GM19455 (cell line): ENCODE data around the gene PSMD5.
"Not testable (repeated sequence)": the region's sequence is repeated elsewhere in the genome, so short reads cannot be mapped to it uniquely, and the experiment has no call there.

ENCODE experiments used
- ATAC-seq: cut with Tn5 transposase; IDR thresholded peaks from one replicate; pipeline ENCODE4 v1.9.1; 2021; ENCODE audit not compliant: unreplicated experiment

PSMD5 gene

GRCh38 chr9:120815075-120815474, 27.6 kb downstream of the PSMD5 start:
- no peak for ATAC-seq

- ATAC-seq: no peak
Observed at GRCh38 chr9:120808931-120809330, 33.8 kb downstream of the PSMD5 start.

GRCh38 chr9:120807607-120808379, 34.9 kb downstream of the PSMD5 start:
- no peak for ATAC-seq

GRCh38 chr9:120804784-120805363, 37.8 kb downstream of the PSMD5 start:
- ATAC-seq: not testable (repeated sequence)

- ATAC-seq: no peak
Observed at GRCh38 chr9:120801441-120801840, 41.3 kb downstream of the PSMD5 start.

GRCh38 chr9:120792898-120793765, 49.6 kb downstream of the PSMD5 start, which contains the start of gene FBXW2:
Gene FBXW2 (minus strand): TSS chr9:120793416. CDS start chr9:120788258, 5,158 bp downstream.
- peak; percentile 94 for ATAC-seq

- no peak for ATAC-seq
Observed at GRCh38 chr9:120791161-120791560, 51.6 kb downstream of the PSMD5 start.

GRCh38 chr9:120787933-120788332, 54.8 kb downstream of the PSMD5 start:
- ATAC-seq: no peak

- no peak for ATAC-seq
Observed at GRCh38 chr9:120783602-120784047, 59.1 kb downstream of the PSMD5 start.

GRCh38 chr9:120781236-120781635, 61.5 kb downstream of the PSMD5 start:
- no peak for ATAC-seq

GRCh38 chr9:120780367-120780766, 62.4 kb downstream of the PSMD5 start:
- no peak for ATAC-seq

- ATAC-seq: no peak
Observed at GRCh38 chr9:120779227-120779626, 63.5 kb downstream of the PSMD5 start.

- no peak for ATAC-seq
Observed at GRCh38 chr9:120778758-120779157, 64.0 kb downstream of the PSMD5 start.

GRCh38 chr9:120777229-120777628, 65.5 kb downstream of the PSMD5 start:
- no peak for ATAC-seq

GRCh38 chr9:120776788-120777187, 65.9 kb downstream of the PSMD5 start:
- ATAC-seq: no peak

- no peak for ATAC-seq
Observed at GRCh38 chr9:120775859-120776258, 66.9 kb downstream of the PSMD5 start.

GRCh38 chr9:120774719-120775118, 68.0 kb downstream of the PSMD5 start:
- ATAC-seq: no peak

GRCh38 chr9:120773256-120773655, 69.5 kb downstream of the PSMD5 start:
- no peak for ATAC-seq

GRCh38 chr9:120770931-120771330, 71.8 kb downstream of the PSMD5 start:
- no peak for ATAC-seq

GRCh38 chr9:120768886-120769285, 73.8 kb downstream of the PSMD5 start:
- ATAC-seq: no peak

- ATAC-seq: no peak
Observed at GRCh38 chr9:120768247-120768646, 74.5 kb downstream of the PSMD5 start.

GRCh38 chr9:120767451-120767850, 75.3 kb downstream of the PSMD5 start:
- no peak for ATAC-seq
